ENCODE results near the gene RANBP17. TPM values are rescaled to one million over a fixed set of nuclear protein-coding genes. Genes with fewer than 3 reads are reported as not detected.
"Not testable (repeated sequence)": the region's sequence is repeated elsewhere in the genome, so short reads cannot be mapped to it uniquely, and the experiment has no call there.

RANBP17 gene
- total RNA-seq, 2 experiments from 2014 or later, result not detected

DNA sequence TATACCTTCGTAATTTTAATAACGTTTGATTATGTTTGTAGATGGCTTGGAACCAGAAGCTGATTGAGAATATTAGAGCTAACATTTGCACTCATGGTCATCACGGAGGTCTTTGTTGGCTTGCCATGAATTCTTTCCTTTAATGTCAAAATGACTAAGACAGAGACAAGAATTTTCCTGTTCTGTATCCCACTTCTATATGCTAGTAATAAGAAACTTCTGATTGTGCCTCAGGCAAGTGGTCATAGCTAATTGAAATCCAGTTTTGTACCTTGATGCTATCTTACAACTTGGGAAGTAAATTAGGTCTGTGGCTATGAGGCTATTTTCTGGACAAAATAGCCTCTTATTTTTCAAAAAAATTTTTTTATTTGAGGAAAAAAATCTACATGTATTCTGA, 167.6 kb downstream of the RANBP17 start:
- TF ChIP-seq, protein P1, sequence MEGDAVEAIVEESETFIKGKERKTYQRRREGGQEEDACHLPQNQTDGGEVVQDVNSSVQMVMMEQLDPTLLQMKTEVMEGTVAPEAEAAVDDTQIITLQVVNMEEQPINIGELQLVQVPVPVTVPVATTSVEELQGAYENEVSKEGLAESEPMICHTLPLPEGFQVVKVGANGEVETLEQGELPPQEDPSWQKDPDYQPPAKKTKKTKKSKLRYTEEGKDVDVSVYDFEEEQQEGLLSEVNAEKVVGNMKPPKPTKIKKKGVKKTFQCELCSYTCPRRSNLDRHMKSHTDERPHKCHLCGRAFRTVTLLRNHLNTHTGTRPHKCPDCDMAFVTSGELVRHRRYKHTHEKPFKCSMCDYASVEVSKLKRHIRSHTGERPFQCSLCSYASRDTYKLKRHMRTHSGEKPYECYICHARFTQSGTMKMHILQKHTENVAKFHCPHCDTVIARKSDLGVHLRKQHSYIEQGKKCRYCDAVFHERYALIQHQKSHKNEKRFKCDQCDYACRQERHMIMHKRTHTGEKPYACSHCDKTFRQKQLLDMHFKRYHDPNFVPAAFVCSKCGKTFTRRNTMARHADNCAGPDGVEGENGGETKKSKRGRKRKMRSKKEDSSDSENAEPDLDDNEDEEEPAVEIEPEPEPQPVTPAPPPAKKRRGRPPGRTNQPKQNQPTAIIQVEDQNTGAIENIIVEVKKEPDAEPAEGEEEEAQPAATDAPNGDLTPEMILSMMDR (IDR thresholded peaks at IDR 0.05), result no peak

DNA sequence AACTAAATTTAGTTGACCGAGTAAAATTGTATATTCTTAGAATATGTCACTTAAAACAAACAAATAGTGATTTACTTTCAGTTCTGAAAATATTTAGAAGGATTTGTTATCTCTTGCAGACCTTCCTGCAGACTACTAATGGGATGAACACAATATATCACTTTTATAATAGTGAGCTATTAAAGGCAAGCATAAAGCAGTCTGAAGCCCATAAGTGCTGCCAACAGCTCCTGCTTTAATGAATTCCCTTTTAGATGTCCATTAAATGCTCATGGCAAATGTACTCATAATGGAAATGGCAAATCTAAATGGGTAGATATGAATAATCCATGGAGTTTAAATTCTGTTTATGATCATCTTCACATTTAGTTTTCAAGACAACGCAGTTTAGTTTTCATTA, 170.2 kb downstream of the RANBP17 start:
- Histone ChIP-seq H3K27ac (ENCODE audit: low read depth in 1 of 2, low read length in 2 of 2) (no peak overlapping the region), H3K9me3 (ENCODE audit: control insufficient read depth in 1 of 2, insufficient read depth in 1 of 2, low read length in 2 of 2) (no peaks in the 10 kb centered on the region), H3K27me3 (ENCODE audit: control insufficient read depth in 1 of 2, insufficient read depth in 2 of 2, low read length in 2 of 2) (no peaks in the 10 kb centered on the region), H3K4me1 (ENCODE audit: insufficient read depth, low read length) (no peaks in the 10 kb centered on the region), H3K4me3 (ENCODE audit: low read length) (no peak overlapping the region), H3K36me3 (ENCODE audit: insufficient read depth, low read length) (no peaks in the 10 kb centered on the region)
- H3K9me3 Mint-ChIP-seq, result no peaks in the 10 kb centered on the region
- POLR2A ChIA-PET, result no interaction called here
- no peaks in the 10 kb centered on the region for H3K36me3 Mint-ChIP-seq (ENCODE audit: low read depth)
- CTCF ChIA-PET, result no interaction called here
- no peak overlapping the region for H3K4me3 Mint-ChIP-seq
- no peaks in the 10 kb centered on the region for H3K4me1 Mint-ChIP-seq (ENCODE audit: low read depth)
- TF ChIP-seq, protein P1 (IDR thresholded peaks at IDR 0.05), result no peak
- no peaks in the 10 kb centered on the region for H3K27me3 Mint-ChIP-seq
- no peak overlapping the region for H3K27ac Mint-ChIP-seq
- DNase-seq (no peak), ATAC-seq (ENCODE audit: poor library complexity) (no peak)
- intact Hi-C loops (cut with DNase I, micrococcal nuclease), result no loop called here

More for the DNA sequence above, 167.6 kb downstream of the RANBP17 start:
- Mint-ChIP-seq H3K4me1 (ENCODE audit: low read depth) (no peaks in the 10 kb centered on the region), H3K36me3 (ENCODE audit: low read depth) (no peaks in the 10 kb centered on the region), H3K27me3 (no peaks in the 10 kb centered on the region), H3K4me3 (no peak overlapping the region), H3K27ac (no peak overlapping the region), H3K9me3 (peaks cover 4% of the 10 kb centered on the region)
- ChIA-PET POLR2A (no interaction called here), CTCF (no interaction called here)
- no peak for ATAC-seq (ENCODE audit: poor library complexity)
- no peaks in the 10 kb centered on the region for H3K4me1 ChIP-seq (ENCODE audit: insufficient read depth, low read length)
- intact Hi-C loops (cut with DNase I, micrococcal nuclease), result no loop called here
- no peaks in the 10 kb centered on the region for H3K27me3 ChIP-seq (ENCODE audit: control insufficient read depth in 1 of 2, insufficient read depth in 2 of 2, low read length in 2 of 2)
- H3K4me3 ChIP-seq (ENCODE audit: low read length), result no peak overlapping the region
- H3K27ac ChIP-seq (ENCODE audit: low read depth in 1 of 2, low read length in 2 of 2), result no peak overlapping the region
- H3K36me3 ChIP-seq (ENCODE audit: insufficient read depth, low read length), result no peaks in the 10 kb centered on the region
- no peaks in the 10 kb centered on the region for H3K9me3 ChIP-seq (ENCODE audit: control insufficient read depth in 1 of 2, insufficient read depth in 1 of 2, low read length in 2 of 2)
- no peak for DNase-seq

DNA sequence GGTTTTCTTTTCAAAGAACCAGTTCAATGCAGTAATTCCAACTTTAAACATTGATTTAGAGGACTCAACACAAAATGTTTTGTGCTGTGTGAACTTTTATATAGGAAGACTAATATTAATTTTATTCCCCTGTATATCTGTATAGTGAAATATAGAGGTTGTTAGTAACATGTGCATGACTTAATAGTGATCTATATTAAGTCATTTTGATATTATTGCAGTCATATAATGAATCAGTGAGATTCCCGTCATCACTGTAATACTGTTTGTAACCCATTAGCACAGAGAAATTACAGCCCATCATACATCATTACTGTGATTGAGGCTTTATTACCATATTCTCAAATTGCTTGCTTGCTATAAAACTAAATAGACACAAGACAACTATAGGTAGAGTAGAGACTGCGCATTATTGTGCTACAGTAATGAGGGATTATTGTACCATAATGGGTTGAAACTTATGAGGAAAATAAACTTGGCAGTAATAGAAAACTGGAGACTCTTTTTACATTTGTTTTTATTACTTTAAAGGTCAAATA, 170.7 kb downstream of the RANBP17 start:
- Histone ChIP-seq H3K4me3 (ENCODE audit: low read length) (no peak overlapping the region), H3K27me3 (ENCODE audit: control insufficient read depth in 1 of 2, insufficient read depth in 2 of 2, low read length in 2 of 2) (no peaks in the 10 kb centered on the region), H3K27ac (ENCODE audit: low read depth in 1 of 2, low read length in 2 of 2) (no peak overlapping the region), H3K9me3 (ENCODE audit: control insufficient read depth in 1 of 2, insufficient read depth in 1 of 2, low read length in 2 of 2) (no peaks in the 10 kb centered on the region), H3K36me3 (ENCODE audit: insufficient read depth, low read length) (no peaks in the 10 kb centered on the region), H3K4me1 (ENCODE audit: insufficient read depth, low read length) (no peaks in the 10 kb centered on the region)
- H3K27ac Mint-ChIP-seq, result no peak overlapping the region
- ChIA-PET CTCF (no interaction called here), POLR2A (no interaction called here)
- no peak for ATAC-seq (ENCODE audit: poor library complexity)
- no peak for DNase-seq
- H3K4me1 Mint-ChIP-seq (ENCODE audit: low read depth), result no peaks in the 10 kb centered on the region
- H3K4me3 Mint-ChIP-seq, result no peak overlapping the region
- no peaks in the 10 kb centered on the region for H3K27me3 Mint-ChIP-seq
- intact Hi-C loops (cut with DNase I, micrococcal nuclease), result no loop called here
- TF ChIP-seq, protein P1 (IDR thresholded peaks at IDR 0.05), result no peak
- H3K9me3 Mint-ChIP-seq, result no peaks in the 10 kb centered on the region
- no peaks in the 10 kb centered on the region for H3K36me3 Mint-ChIP-seq (ENCODE audit: low read depth)

DNA sequence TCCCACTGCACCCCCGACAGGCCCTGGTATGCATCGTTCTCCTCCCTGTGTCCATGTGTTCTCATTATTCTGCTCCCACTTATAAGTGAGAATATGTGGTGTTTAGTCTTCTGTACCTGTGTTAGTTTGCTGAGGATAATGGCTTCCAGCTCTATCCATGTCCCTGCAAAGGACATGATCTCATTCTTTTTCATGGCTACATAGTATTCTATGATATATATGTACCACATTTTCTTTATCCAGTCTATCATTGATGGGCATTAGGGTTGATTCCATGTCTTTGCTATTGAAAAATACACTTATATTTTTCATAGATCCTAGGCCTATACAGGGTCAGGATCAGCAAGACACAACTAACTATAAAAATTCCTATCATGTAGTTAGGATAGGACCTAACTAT, 180.1 kb downstream of the RANBP17 start:
- H3K9me3 ChIP-seq (ENCODE audit: control insufficient read depth in 1 of 2, insufficient read depth in 1 of 2, low read length in 2 of 2); H3K4me3 Mint-ChIP-seq; H3K27me3 ChIP-seq (ENCODE audit: control insufficient read depth in 1 of 2, insufficient read depth in 2 of 2, low read length in 2 of 2); H3K4me3 ChIP-seq (ENCODE audit: low read length); ATAC-seq (ENCODE audit: poor library complexity); H3K36me3 ChIP-seq (ENCODE audit: insufficient read depth, low read length); intact Hi-C loops (cut with DNase I, micrococcal nuclease); H3K36me3 Mint-ChIP-seq (ENCODE audit: low read depth); H3K9me3 Mint-ChIP-seq; H3K27ac Mint-ChIP-seq; H3K27me3 Mint-ChIP-seq; CTCF ChIA-PET; DNase-seq; H3K27ac ChIP-seq (ENCODE audit: low read depth in 1 of 2, low read length in 2 of 2); H3K4me1 ChIP-seq (ENCODE audit: insufficient read depth, low read length); H3K4me1 Mint-ChIP-seq (ENCODE audit: low read depth); POLR2A ChIA-PET: not testable (repeated sequence)

Measured in CD4-positive, alpha-beta T cell (primary cell).